ENCODE results near the gene BRME1. TPM values are rescaled to one million over a fixed set of nuclear protein-coding genes. Genes with fewer than 3 reads are reported as not detected.

BRME1 gene
- total RNA-seq, 4 donors from 2014 or later: 0.66 to 3.0 (median 1.0) TPM; not detected in 1

- TF ChIP-seq CTCF (IDR thresholded peaks at IDR 0.05; ENCODE audit: low read depth): no peak
Measured at GRCh38 chr19:13834244-13835069, 71.5 kb downstream of the BRME1 start.

GRCh38 chr19:13833330-13834243, 72.3 kb downstream of the BRME1 start:
- TF ChIP-seq CTCF (IDR thresholded peaks at IDR 0.05; ENCODE audit: low read depth): no peak

Small RNA genes lying within 50 kb of the gene (small RNA-seq; reads per million reads assigned to genes)
- gene MIR181C (20.3 reads per million, percentile 94 among the genes with 10 or more reads in this experiment), gene MIR181D (24.6 reads per million, percentile 95 among the genes with 10 or more reads in this experiment)

Other genes starting within 250 kb of the BRME1 start
- gene MRI1, start 141.6 kb downstream of the BRME1 start, total RNA-seq: 10 to 100 TPM; 12.1 to 81.9 (median 40.3) TPM
- 100 to 1,000 TPM in 3 of 4 donors, 10 to 100 TPM in 1; 90.1 to 133 (median 113) TPM for gene C19orf53, start 131.7 kb downstream of the BRME1 start, total RNA-seq
- gene ZSWIM4, start 110.7 kb downstream of the BRME1 start, total RNA-seq: 1 to 10 TPM; 1.6 to 4.7 (median 1.9) TPM
- not detected for gene NANOS3, start 29.0 kb downstream of the BRME1 start, total RNA-seq
- 10 to 100 TPM; 15.2 to 36.2 (median 16.5) TPM for gene CC2D1A, start 84 bp upstream of the BRME1 start, total RNA-seq
- gene PODNL1, start 32.3 kb upstream of the BRME1 start, total RNA-seq: 1 to 10 TPM in 1 of 4 donors, under 1 TPM in 3; 0.44 to 1.1 (median 0.91) TPM
- gene DCAF15, start 46.4 kb upstream of the BRME1 start, total RNA-seq: 10 to 100 TPM in 3 of 4 donors, 1 to 10 TPM in 1; 8.4 to 17.3 (median 12.0) TPM
- gene RFX1, start 100.2 kb upstream of the BRME1 start, total RNA-seq: 1 to 10 TPM; 2.2 to 4.1 (median 2.2) TPM
- not detected for gene RLN3, start 122.0 kb upstream of the BRME1 start, total RNA-seq
- gene IL27RA, start 125.6 kb upstream of the BRME1 start, total RNA-seq: 1 to 10 TPM; 4.1 to 7.0 (median 6.2) TPM
- not detected for gene PALM3, start 156.0 kb upstream of the BRME1 start, total RNA-seq
- 1 to 10 TPM in 3 of 4 donors, not detected in 1; 1.3 to 3.7 (median 3.6) TPM for gene MISP3, start 166.7 kb upstream of the BRME1 start, total RNA-seq
- not detected for gene C19orf67, start 179.7 kb upstream of the BRME1 start, total RNA-seq
- gene SAMD1, start 184.6 kb upstream of the BRME1 start, total RNA-seq: 10 to 100 TPM in 3 of 4 donors, 1 to 10 TPM in 1; 8.6 to 21.9 (median 11.3) TPM
- gene PRKACA, start 211.6 kb upstream of the BRME1 start, total RNA-seq: 10 to 100 TPM; 37.3 to 81.8 (median 45.6) TPM
- gene ASF1B, start 230.5 kb upstream of the BRME1 start, total RNA-seq: under 1 TPM in 3 of 4 donors, not detected in 1; 0.34 to 0.82 (median 0.66) TPM